HG03439 (cell line): Measurements from ENCODE around the gene ARL8A.

Experiments
- ATAC-seq: cut with Tn5 transposase; IDR thresholded peaks from one replicate; pipeline ENCODE4 v1.9.1; 2021; ENCODE audit warnings: mild to moderate bottlenecking, moderate library complexity; ENCODE audit not compliant: unreplicated experiment

Gene ARL8A

GRCh38 chr1:202084791-202085681 lies 59.5 kb downstream of the ARL8A start:
- ATAC-seq: no peak
